ENCODE measurements around the gene BDKRB2.

- TF ChIP-seq, protein P1, sequence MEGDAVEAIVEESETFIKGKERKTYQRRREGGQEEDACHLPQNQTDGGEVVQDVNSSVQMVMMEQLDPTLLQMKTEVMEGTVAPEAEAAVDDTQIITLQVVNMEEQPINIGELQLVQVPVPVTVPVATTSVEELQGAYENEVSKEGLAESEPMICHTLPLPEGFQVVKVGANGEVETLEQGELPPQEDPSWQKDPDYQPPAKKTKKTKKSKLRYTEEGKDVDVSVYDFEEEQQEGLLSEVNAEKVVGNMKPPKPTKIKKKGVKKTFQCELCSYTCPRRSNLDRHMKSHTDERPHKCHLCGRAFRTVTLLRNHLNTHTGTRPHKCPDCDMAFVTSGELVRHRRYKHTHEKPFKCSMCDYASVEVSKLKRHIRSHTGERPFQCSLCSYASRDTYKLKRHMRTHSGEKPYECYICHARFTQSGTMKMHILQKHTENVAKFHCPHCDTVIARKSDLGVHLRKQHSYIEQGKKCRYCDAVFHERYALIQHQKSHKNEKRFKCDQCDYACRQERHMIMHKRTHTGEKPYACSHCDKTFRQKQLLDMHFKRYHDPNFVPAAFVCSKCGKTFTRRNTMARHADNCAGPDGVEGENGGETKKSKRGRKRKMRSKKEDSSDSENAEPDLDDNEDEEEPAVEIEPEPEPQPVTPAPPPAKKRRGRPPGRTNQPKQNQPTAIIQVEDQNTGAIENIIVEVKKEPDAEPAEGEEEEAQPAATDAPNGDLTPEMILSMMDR (IDR thresholded peaks at IDR 0.05; ENCODE audit: borderline replicate concordance, extremely low read depth, low read length, poor library complexity, severe bottlenecking): no peak
- no peak for TF ChIP-seq EZH2 (IDR thresholded peaks at IDR 0.05; ENCODE audit: borderline replicate concordance, low read depth, low read length, severe bottlenecking)
Observed at GRCh38 chr14:96272777-96273473, 68.3 kb downstream of the BDKRB2 start.
